Lung (tissue), 12 donors: ENCODE data around the gene GALNT6. TPM values are rescaled to one million over a fixed set of nuclear protein-coding genes. Genes with fewer than 3 reads are reported as not detected.
"Not testable (repeated sequence)": the region's sequence is repeated elsewhere in the genome, so short reads cannot be mapped to it uniquely, and the experiment has no call there.

Source experiments
- ATAC-seq: fragments of 200-7000 bp; cut with Tn5 transposase; one replicate; pipeline ENCODE4 v1.9.1; 2020; ENCODE audit warnings: moderate number of reproducible peaks; ENCODE audit not compliant: insufficient read depth, low FRiP score
- DNase-seq, 3 donors: peaks; one replicate each; pipeline ENCODE4 v3.0.0-alpha.2; 2013 to 2017
- H3K27ac ChIP-seq, 2 donors: one replicate each; pipeline ENCODE4 v1.5.1; 2013; ENCODE audit warnings: mild to moderate bottlenecking in 2 of 2, moderate library complexity in 2 of 2, control low read depth in 1 of 2, inconsistent platforms in 1 of 2, low read depth in 1 of 2, low read length in 1 of 2
- H3K27me3 ChIP-seq, 3 donors: one replicate each; pipeline ENCODE4 v1.5.1; 2013; ENCODE audit warnings: low read length in 2 of 3; ENCODE audit not compliant: control insufficient read depth in 3 of 3, insufficient read depth in 3 of 3
- H3K36me3 ChIP-seq, 4 donors: one replicate each; pipeline ENCODE4 v1.5.1; 2013; ENCODE audit warnings: low read length in 4 of 4, mild to moderate bottlenecking in 1 of 4, moderate library complexity in 1 of 4; ENCODE audit not compliant: control insufficient read depth in 4 of 4, insufficient read depth in 4 of 4
- H3K4me1 ChIP-seq, 5 donors: one replicate each; pipeline ENCODE4 v1.5.1; 2013; ENCODE audit warnings: low read length in 5 of 5, mild to moderate bottlenecking in 2 of 5, moderate library complexity in 1 of 5; ENCODE audit not compliant: control insufficient read depth in 5 of 5, insufficient read depth in 5 of 5
- H3K4me3 ChIP-seq: one replicate; pipeline ENCODE4 v1.5.1; 2013; ENCODE audit warnings: mild to moderate bottlenecking, control low read depth, moderate library complexity
- H3K9ac ChIP-seq, 2 donors: one replicate each; pipeline ENCODE4 v1.5.1; 2013; ENCODE audit warnings: low read length in 2 of 2, control low read depth in 1 of 2; ENCODE audit not compliant: insufficient read depth in 1 of 2
- H3K9me3 ChIP-seq, 4 donors: one replicate each; pipeline ENCODE4 v1.5.1; 2013; ENCODE audit warnings: low read length in 3 of 4, mild to moderate bottlenecking in 1 of 4, moderate library complexity in 1 of 4; ENCODE audit not compliant: control insufficient read depth in 4 of 4, insufficient read depth in 3 of 4
- CTCF ChIP-seq: IDR thresholded peaks from 2 replicates; pipeline ENCODE4 v1.5.1; 2012; ENCODE audit warnings: mild to moderate bottlenecking; ENCODE audit errors: control extremely low read depth, extremely low read depth
- WGBS, 2 donors: extraction: QIAGEN DNeasy Blood & Tissue Kit; methylation state at CpG; one replicate each; pipeline ENCODE4 v1.1.7; 2013; 5-methylcytosine and 5-hydroxymethylcytosine counted together
- polyA plus RNA-seq, 2 donors: library from polyadenylated mRNA; stranded (reverse); fragments of 200-250 nt; gene quantifications; one replicate each; pipeline ENCODE4 v1.2.1, GENCODE V29; 2013
- total RNA-seq, 2 donors: library from RNA; depleted of rRNA in 1 of 2; stranded (reverse); fragments of >200 nt in 1 of 2; gene quantifications; one replicate each; pipeline ENCODE4 v1.2.1, GENCODE V29; 2014 to 2021
- donor health status: control.
- donor health status: control.
- donor health status: Bipolar disorder and iron deficiency.
- donor health status: healthy.
- donor health status: DM: yes; HTN: yes; CAD: no.

The GALNT6 gene
- total and polyA plus RNA-seq, 4 donors: 5.5 to 36.0 (median 9.0) TPM

DNA sequence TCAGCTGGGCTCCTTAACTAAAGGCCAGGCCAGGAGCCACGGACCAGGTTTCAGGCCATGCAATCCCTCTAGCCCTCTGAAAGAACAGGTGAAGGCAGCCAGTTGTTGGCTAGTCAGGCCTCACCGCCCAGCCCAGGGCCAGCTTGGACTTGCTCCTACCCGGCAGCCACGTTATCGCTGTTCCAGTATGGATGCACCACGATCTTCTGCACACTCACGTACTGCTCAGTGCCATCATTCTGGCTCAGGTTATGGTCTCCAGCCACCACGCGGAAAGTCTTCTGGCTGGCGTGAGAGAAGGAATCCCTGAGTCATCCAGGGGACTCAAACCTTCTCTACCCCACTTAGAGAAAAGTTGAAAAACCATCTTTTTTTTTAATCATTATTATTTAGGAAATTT lies 48.8 kb downstream of the GALNT6 start:
- H3K9ac ChIP-seq: no peak overlapping the region
- ATAC-seq: no peak
- no peaks in the 10 kb centered on the region for H3K4me1 ChIP-seq
- TF ChIP-seq CTCF: no peak
- no peaks in the 10 kb centered on the region for H3K27me3 ChIP-seq
- DNase-seq: no peak
- H3K9me3 ChIP-seq: no peaks in the 10 kb centered on the region
- H3K4me3 ChIP-seq: no peak overlapping the region
- WGBS, 2 donors: 90 to 94% methylated on average over 10 of the region's 10 CpGs
- no peaks in the 10 kb centered on the region for H3K36me3 ChIP-seq
- H3K27ac ChIP-seq: no peak overlapping the region

DNA sequence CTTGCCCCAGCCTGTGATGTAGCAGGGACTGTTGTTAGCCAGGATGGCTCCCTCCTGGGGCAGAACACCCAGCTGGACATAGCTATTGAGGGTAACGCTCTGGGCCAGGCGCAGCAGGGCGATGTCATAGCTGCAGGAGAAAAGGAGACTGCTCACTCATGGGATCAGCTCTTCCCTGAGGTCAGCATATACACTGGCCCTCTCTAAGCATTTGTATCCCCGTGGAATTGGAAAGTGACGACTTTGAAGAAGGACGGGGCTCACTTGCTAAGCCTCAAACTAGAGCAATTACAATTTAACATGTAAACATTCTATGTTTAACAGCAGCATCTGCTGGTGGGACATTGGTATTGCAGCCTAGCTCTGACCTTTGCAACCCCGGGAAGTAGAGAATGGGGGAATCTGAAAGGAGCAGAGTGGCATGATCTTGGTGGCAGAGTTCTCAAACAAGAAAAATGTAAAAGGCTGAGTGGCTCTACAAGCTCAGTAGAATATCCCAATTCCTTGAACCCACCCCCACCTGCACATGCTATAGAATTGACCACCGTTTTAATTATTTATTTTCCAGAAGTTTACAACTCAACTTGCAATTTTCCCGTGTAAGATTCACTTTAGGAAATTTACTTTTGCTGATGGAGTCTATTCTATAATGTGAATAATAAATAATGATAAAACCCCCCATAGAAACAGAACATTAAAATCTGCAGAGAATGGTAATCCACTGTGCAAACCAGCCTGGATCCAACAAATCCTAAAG lies 49.8 kb downstream of the GALNT6 start:
- Histone ChIP-seq H3K4me1 (no peaks in the 10 kb centered on the region), H3K9ac (peak overlapping the region in 1 of 2 donors; percentile 15), H3K27me3 (no peaks in the 10 kb centered on the region), H3K36me3 (no peaks in the 10 kb centered on the region), H3K4me3 (no peak overlapping the region), H3K27ac (peak overlapping the region in 1 of 2 donors; percentile 30), H3K9me3 (no peaks in the 10 kb centered on the region)
- 33 to 49% methylated on average over 9 of the region's 9 CpGs for WGBS, 2 donors
- DNase-seq (peak; percentile 73 to 86 (median 82)), ATAC-seq (peak; percentile 77)
- TF ChIP-seq CTCF: peak; percentile 99

GRCh38 chr12:51339750-51340149 lies 51.5 kb downstream of the GALNT6 start:
- Histone ChIP-seq H3K27ac (no peak overlapping the region), H3K9ac (no peak overlapping the region), H3K4me3 (no peak overlapping the region), H3K4me1 (no peaks in the 10 kb centered on the region), H3K27me3 (no peaks in the 10 kb centered on the region), H3K9me3 (no peaks in the 10 kb centered on the region), H3K36me3 (no peaks in the 10 kb centered on the region)
- DNase-seq: no peak
- ATAC-seq: no peak
- no peak for TF ChIP-seq CTCF
- WGBS, 2 donors: 91 to 92% methylated on average over 6 of the region's 6 CpGs

GRCh38 chr12:51337336-51337735 lies 53.9 kb downstream of the GALNT6 start:
- not testable (repeated sequence) for H3K27me3 ChIP-seq, H3K4me1 ChIP-seq, H3K4me3 ChIP-seq, ATAC-seq, H3K27ac ChIP-seq, H3K9me3 ChIP-seq, H3K9ac ChIP-seq, H3K36me3 ChIP-seq, DNase-seq
